Erythroblast (primary cell): ENCODE data around the gene MCOLN3.

ENCODE experiments used
- GATA1 ChIP-seq: IDR thresholded peaks from 2 replicates; pipeline ENCODE4 v1.6.1; 2011; ENCODE audit warnings: low read depth, mild to moderate bottlenecking, control low read depth, low read length, moderate library complexity
- POLR2A ChIP-seq: IDR thresholded peaks from 2 replicates; pipeline ENCODE4 v1.6.1; 2011; ENCODE audit warnings: mild to moderate bottlenecking, low read length

DNA sequence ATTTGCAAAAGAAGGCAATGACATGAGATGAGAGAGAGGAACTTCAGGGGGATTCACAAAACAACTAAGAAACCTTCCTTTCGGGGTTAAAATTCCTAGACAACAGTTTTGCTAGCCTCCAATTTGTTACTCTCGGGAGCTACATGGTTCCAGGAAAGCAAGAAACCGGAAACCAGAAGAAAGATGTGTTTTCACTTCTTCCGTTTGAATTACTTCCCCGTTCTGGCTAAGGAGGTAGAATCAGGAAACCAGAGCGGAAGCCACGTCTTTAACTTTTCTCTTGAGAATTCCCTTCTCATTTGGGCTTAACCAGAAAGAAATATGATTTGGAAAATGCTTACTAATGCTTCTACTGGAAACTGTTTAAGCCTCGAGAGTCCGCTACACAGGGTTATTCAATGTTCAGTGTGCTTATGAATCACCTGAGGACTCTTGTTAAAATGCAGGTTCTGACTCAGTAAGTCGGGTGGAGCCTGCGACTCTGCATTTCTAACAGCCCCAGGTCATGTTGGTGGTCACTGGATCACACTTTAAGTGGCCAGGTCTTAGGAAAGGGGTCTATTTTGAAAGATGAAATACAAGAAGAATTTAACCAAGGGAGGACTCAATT lies 43.5 kb upstream of the MCOLN3 start:
- TF ChIP-seq POLR2A, result no peak
- no peak for TF ChIP-seq GATA1
